DOHH2 (cell line): ENCODE measurements around the gene WNT2.

Source experiments
- H3F3A ChIP-seq: fragments of 200-600 bp; sonication (generic), shearing (Covaris generic); 2 replicates; pipeline ENCODE4 v1.6.0; 2016; ENCODE audit warnings: antibody characterized with exemption, mild to moderate bottlenecking; ENCODE audit not compliant: control insufficient read depth, insufficient read depth
- H3K27ac ChIP-seq: fragments of 200-600 bp; sonication (generic); 2 replicates; pipeline ENCODE4 v1.5.1; 2014; ENCODE audit warnings: low read depth, mild to moderate bottlenecking, low read length, moderate library complexity
- H3K27me3 ChIP-seq: fragments of 200-600 bp; sonication (generic); 2 replicates; pipeline ENCODE4 v1.6.1; 2014; ENCODE audit warnings: mild to moderate bottlenecking, low read length, mixed read lengths; ENCODE audit not compliant: control insufficient read depth
- H3K36me3 ChIP-seq: fragments of 200-600 bp; sonication (generic); 2 replicates; pipeline ENCODE4 v1.6.1; 2014; ENCODE audit warnings: mild to moderate bottlenecking, low read length, moderate library complexity, mixed read lengths; ENCODE audit not compliant: control insufficient read depth
- H3K4me1 ChIP-seq: fragments of 200-600 bp; sonication (generic); 2 replicates; pipeline ENCODE4 v1.6.1; 2014; ENCODE audit warnings: mild to moderate bottlenecking, low read length, mixed read lengths; ENCODE audit not compliant: control insufficient read depth
- H3K4me2 ChIP-seq: fragments of 200-600 bp; sonication (generic); 2 replicates; pipeline ENCODE4 v1.6.0; 2014; ENCODE audit warnings: mild to moderate bottlenecking, low read length, moderate library complexity
- H3K4me3 ChIP-seq: fragments of 200-600 bp; sonication (generic); 2 replicates; pipeline ENCODE4 v1.5.1; 2014; ENCODE audit warnings: mild to moderate bottlenecking, low read length, mixed read lengths
- H3K79me2 ChIP-seq: fragments of 200-600 bp; sonication (generic); 2 replicates; pipeline ENCODE4 v1.6.1; 2014; ENCODE audit warnings: mild to moderate bottlenecking, low read length, mixed read lengths; ENCODE audit not compliant: control insufficient read depth
- H3K9me2 ChIP-seq: fragments of 200-600 bp; sonication (generic); replicated peaks from 2 replicates; pipeline ENCODE4 v1.6.1; 2014; ENCODE audit warnings: mild to moderate bottlenecking, low read length, mixed read lengths; ENCODE audit not compliant: control insufficient read depth
- H3K9me3 ChIP-seq: fragments of 200-600 bp; sonication (generic); 2 replicates; pipeline ENCODE4 v1.6.1; 2014; ENCODE audit warnings: antibody characterized with exemption, low read length, mixed read lengths; ENCODE audit not compliant: control insufficient read depth, insufficient read depth
- H4K20me1 ChIP-seq: fragments of 200-600 bp; sonication (generic); 2 replicates; pipeline ENCODE4 v1.6.0; 2014; ENCODE audit warnings: low read depth, mild to moderate bottlenecking, antibody characterized with exemption, low read length, moderate library complexity; ENCODE audit not compliant: control insufficient read depth, insufficient read depth
- EZH2phosphoT487 ChIP-seq: fragments of 200-600 bp; sonication (generic); IDR thresholded peaks from 2 replicates; pipeline ENCODE4 v1.6.1; 2017; ENCODE audit warnings: borderline replicate concordance, mild to moderate bottlenecking, antibody characterized with exemption, low read length, moderate library complexity, mixed read lengths
- TF ChIP-seq, protein P1 (sequence below): fragments of 200-600 bp; sonication (generic); IDR thresholded peaks from one replicate; pipeline ENCODE4 v1.5.1; 2014; ENCODE audit warnings: antibody characterized with exemption, mild to moderate bottlenecking, low read depth, low read length; ENCODE audit not compliant: poor library complexity, severe bottlenecking

WNT2 gene

DNA sequence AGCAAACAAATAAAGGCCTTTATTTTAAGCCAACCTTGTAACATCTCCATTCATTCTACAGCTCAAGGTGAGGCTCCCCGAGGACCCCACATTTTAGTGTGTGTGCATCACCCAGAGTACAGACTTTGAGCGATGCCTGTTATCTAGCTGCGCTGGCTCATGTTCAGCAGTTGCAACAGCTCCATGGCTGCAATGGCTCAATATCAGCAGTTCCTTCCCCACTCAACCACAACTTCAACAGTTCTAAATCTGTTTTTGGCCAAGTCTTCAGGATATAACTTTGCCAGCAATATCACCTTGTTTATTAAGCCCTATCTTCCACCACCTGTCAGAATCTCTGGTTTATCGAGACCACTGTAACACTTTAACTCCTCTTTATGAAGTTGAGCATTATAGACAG is 95.8 kb downstream of the WNT2 start:
- Histone ChIP-seq H3K36me3 (no peaks in the 10 kb centered on the region), H4K20me1 (no peaks in the 10 kb centered on the region), H3K4me1 (no peaks in the 10 kb centered on the region), H3K4me2 (no peak overlapping the region), H3K27ac (no peak overlapping the region), H3F3A (no peaks in the 10 kb centered on the region), H3K27me3 (no peaks in the 10 kb centered on the region), H3K4me3 (no peak overlapping the region), H3K9me3 (no peaks in the 10 kb centered on the region), H3K9me2 (no peaks in the 10 kb centered on the region), H3K79me2 (no peaks in the 10 kb centered on the region)
- no peak for TF ChIP-seq EZH2phosphoT487
- TF ChIP-seq, protein P1, sequence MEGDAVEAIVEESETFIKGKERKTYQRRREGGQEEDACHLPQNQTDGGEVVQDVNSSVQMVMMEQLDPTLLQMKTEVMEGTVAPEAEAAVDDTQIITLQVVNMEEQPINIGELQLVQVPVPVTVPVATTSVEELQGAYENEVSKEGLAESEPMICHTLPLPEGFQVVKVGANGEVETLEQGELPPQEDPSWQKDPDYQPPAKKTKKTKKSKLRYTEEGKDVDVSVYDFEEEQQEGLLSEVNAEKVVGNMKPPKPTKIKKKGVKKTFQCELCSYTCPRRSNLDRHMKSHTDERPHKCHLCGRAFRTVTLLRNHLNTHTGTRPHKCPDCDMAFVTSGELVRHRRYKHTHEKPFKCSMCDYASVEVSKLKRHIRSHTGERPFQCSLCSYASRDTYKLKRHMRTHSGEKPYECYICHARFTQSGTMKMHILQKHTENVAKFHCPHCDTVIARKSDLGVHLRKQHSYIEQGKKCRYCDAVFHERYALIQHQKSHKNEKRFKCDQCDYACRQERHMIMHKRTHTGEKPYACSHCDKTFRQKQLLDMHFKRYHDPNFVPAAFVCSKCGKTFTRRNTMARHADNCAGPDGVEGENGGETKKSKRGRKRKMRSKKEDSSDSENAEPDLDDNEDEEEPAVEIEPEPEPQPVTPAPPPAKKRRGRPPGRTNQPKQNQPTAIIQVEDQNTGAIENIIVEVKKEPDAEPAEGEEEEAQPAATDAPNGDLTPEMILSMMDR, result no peak

GRCh38 chr7:117225536-117225935 is 97.3 kb downstream of the WNT2 start:
- TF ChIP-seq, protein P1, result no peak
- TF ChIP-seq EZH2phosphoT487, result no peak
- no peak overlapping the region for H3K4me3 ChIP-seq

More at GRCh38 chr7:117225536-117225935, 97.3 kb downstream of the WNT2 start:
- Histone ChIP-seq H3K36me3 (no peaks in the 10 kb centered on the region), H3K79me2 (no peaks in the 10 kb centered on the region), H3F3A (no peaks in the 10 kb centered on the region), H3K27ac (no peak overlapping the region), H4K20me1 (no peaks in the 10 kb centered on the region), H3K9me2 (no peaks in the 10 kb centered on the region), H3K27me3 (no peaks in the 10 kb centered on the region), H3K4me2 (no peak overlapping the region), H3K4me1 (no peaks in the 10 kb centered on the region), H3K9me3 (no peaks in the 10 kb centered on the region)
